Endothelial cell of umbilical vein (primary cell): ENCODE measurements around the gene GNB1. TPM values are rescaled to one million over a fixed set of nuclear protein-coding genes. Genes with fewer than 3 reads are reported as not detected.

Source experiments
- BruUV-seq: library from RNA; stranded (reverse); fragments of 400-500 nt; replicated peaks from 2 replicates; lab custom pipeline; 2021; lab: Mats Ljungman, UMichigan
- CTCF ChIA-PET: fragments of 300-600, 350-600 bp; sonication (Branson Sonifier 250); formaldehyde crosslinking; loops from one replicate; lab custom pipeline; 2021; ENCODE audit warnings: antibody characterized with exemption, inconsistent platforms; lab: Charles Lee
- POLR2A ChIA-PET: fragments of 300-600, 350-600 bp; sonication (Branson Sonifier 250); formaldehyde crosslinking; loops from one replicate; lab custom pipeline; 2021; ENCODE audit warnings: antibody characterized with exemption, inconsistent platforms; lab: Charles Lee
- DNase-seq: peaks from one replicate; pipeline ENCODE4 v3.0.0-alpha.2; 2011; ENCODE audit warnings: low read depth, low spot score
- FAIRE-seq: peaks from 2 replicates; lab custom pipeline; 2011; peaks lifted over from hg19 to GRCh38; lab: Jason Lieb, UNC
- H2AFZ ChIP-seq: 2 replicates; pipeline ENCODE4 v1.6.0; 2012; ENCODE audit warnings: low read depth, low read length, control low read depth, inconsistent platforms
- H3K27ac ChIP-seq: 2 replicates; pipeline ENCODE4 v1.5.1; 2011; ENCODE audit warnings: low read depth, mild to moderate bottlenecking, control low read depth, low read length, moderate library complexity; ENCODE audit not compliant: insufficient read depth
- H3K27me3 ChIP-seq, 2 experiments: 2 replicates each; pipeline versions ENCODE4 v1.6.0 to v1.6.1; 2011; ENCODE audit warnings: low read length in 2 of 2, mixed read lengths in 1 of 2; ENCODE audit not compliant: control insufficient read depth in 2 of 2, insufficient read depth in 2 of 2
- H3K36me3 ChIP-seq, 2 experiments: 2 replicates in 1 of 2; 3 replicates in 1 of 2; pipeline ENCODE4 v1.5.1; 2011; ENCODE audit warnings: low read length in 2 of 2, mild to moderate bottlenecking in 1 of 2, moderate library complexity in 1 of 2; ENCODE audit not compliant: control insufficient read depth in 2 of 2, insufficient read depth in 2 of 2; ENCODE audit errors: extremely low read depth in 1 of 2
- H3K4me1 ChIP-seq: 3 replicates; pipeline ENCODE4 v1.5.1; 2011; ENCODE audit warnings: mild to moderate bottlenecking, low read length; ENCODE audit not compliant: control insufficient read depth, insufficient read depth; ENCODE audit errors: extremely low read depth
- H3K4me2 ChIP-seq: 2 replicates; pipeline ENCODE4 v1.6.1; 2011; ENCODE audit warnings: low read length, control low read depth, mixed read lengths; ENCODE audit not compliant: insufficient read depth
- H3K4me3 ChIP-seq, 3 experiments: fragments of 200-600 bp in 1 of 3; sonication (generic), shearing (Covaris generic) in 1 of 3; replicated peaks in 1 of 3; 2 replicates each; pipeline ENCODE4 v1.5.1; 2011 to 2016; ENCODE audit warnings: control low read depth in 3 of 3, low read length in 3 of 3, mild to moderate bottlenecking in 2 of 3, inconsistent platforms in 1 of 3, low read depth in 1 of 3, moderate library complexity in 1 of 3; ENCODE audit not compliant: insufficient read depth in 1 of 3
- H3K79me2 ChIP-seq: 2 replicates; pipeline ENCODE4 v1.6.0; 2012; ENCODE audit warnings: low read length, inconsistent platforms; ENCODE audit not compliant: control insufficient read depth, insufficient read depth
- H3K9ac ChIP-seq: replicated peaks from 2 replicates; pipeline ENCODE3; 2011; ENCODE audit warnings: low read length, control low read depth; ENCODE audit not compliant: insufficient read depth; ENCODE audit errors: extremely low read depth
- H3K9me1 ChIP-seq: replicated peaks from 3 replicates; pipeline ENCODE4 v1.6.0; 2011; ENCODE audit warnings: mild to moderate bottlenecking, low read length; ENCODE audit not compliant: control insufficient read depth, insufficient read depth; ENCODE audit errors: extremely low read depth
- H3K9me3 ChIP-seq: replicated peaks from 2 replicates; pipeline ENCODE4 v1.5.1; 2012; ENCODE audit warnings: low read length, inconsistent platforms; ENCODE audit not compliant: control insufficient read depth, insufficient read depth
- H4K20me1 ChIP-seq: replicated peaks from 2 replicates; pipeline ENCODE3; 2011; ENCODE audit warnings: mild to moderate bottlenecking, low read length; ENCODE audit not compliant: control insufficient read depth, insufficient read depth; ENCODE audit errors: extremely low read depth
- CTCF ChIP-seq, 2 donors: IDR thresholded peaks; 1 replicate in 1 of 2; 2 replicates in 1 of 2; pipeline ENCODE4 v1.5.1; 2011; ENCODE audit warnings: low read length in 2 of 2, mild to moderate bottlenecking in 2 of 2, moderate library complexity in 2 of 2, control low read depth in 1 of 2, inconsistent platforms in 1 of 2, low read depth in 1 of 2; ENCODE audit not compliant: insufficient read depth in 1 of 2; ENCODE audit errors: extremely low read depth in 1 of 2
- GATA2 ChIP-seq: IDR thresholded peaks from 2 replicates; pipeline ENCODE4 v1.7.0; 2011; ENCODE audit warnings: low read depth, mild to moderate bottlenecking, moderate library complexity, mixed read lengths, low read length; ENCODE audit not compliant: insufficient read length, insufficient read depth
- MAX ChIP-seq: IDR thresholded peaks from 2 replicates; pipeline ENCODE4 v1.6.1; 2011; ENCODE audit not compliant: insufficient read depth, insufficient read length
- dilution Hi-C: fragments of 300-500 bp; cut with MboI; formaldehyde crosslinking; loops from one replicate; pipeline ENCODE4 v1.15.0; 2019; ENCODE audit warnings: low sequenced_read_pairs; ENCODE audit not compliant: extremely low pct_ligation_motif_present
- intact Hi-C: fragments of 100-400 bp; cut with micrococcal nuclease; formaldehyde crosslinking; loops from one replicate; pipeline ENCODE4 v1.10.0; 2022
- polyA plus RNA-seq, 4 experiments: library from polyadenylated mRNA; depleted of rRNA in 3 of 4; stranded (reverse) in 3 of 4; unstranded in 1 of 4; fragments of >200 nt; gene quantifications; 2 replicates each; pipeline versions ENCODE4 v1.2.1 to v1.2.3, GENCODE V29; 2011 to 2012; ENCODE audit warnings: missing spikeins in 1 of 4
- total RNA-seq: library from RNA; stranded (reverse); gene quantifications from 2 replicates; pipeline ENCODE4 v1.2.3, GENCODE V29; 2021

Gene GNB1
- total and polyA plus RNA-seq, 2 donors (not counting 3 experiments of a cell fraction or from before 2014, with no cell fraction given): 501 to 529 TPM

- dilution Hi-C loops: no loop called here
- no peak for DNase-seq
- Histone ChIP-seq H3K27me3 (no peaks in the 10 kb centered on the region), H3K4me3 (no peak overlapping the region), H3K9me3 (no peaks in the 10 kb centered on the region), H3K36me3 (peaks cover 31 to 70% of the 10 kb centered on the region in 2 experiments), H3K9me1 (no peaks in the 10 kb centered on the region), H3K4me2 (no peak overlapping the region), H3K27ac (no peak overlapping the region), H3K79me2 (peaks cover 15% of the 10 kb centered on the region), H3K9ac (no peak overlapping the region), H2AFZ (no peak overlapping the region), H3K4me1 (no peaks in the 10 kb centered on the region), H4K20me1 (peaks cover 3% of the 10 kb centered on the region)
- CTCF ChIA-PET: interaction anchor here (0.6 to 2.4 kb wide), 5 partner anchors 12 to 117 kb away, joined by 3 to 28 read pairs (median 4); no protein-coding TSS in a partner anchor
- FAIRE-seq: no peak
- TF ChIP-seq CTCF (IDR thresholded peaks at IDR 0.05; ENCODE audit: extremely low read depth in 1 of 2, insufficient read depth in 1 of 2, low read depth in 1 of 2, low read length in 2 of 2) (peak; percentile 16 to 44), GATA2 (no peak), MAX (no peak)
- intact Hi-C loops: loop anchor here (1.0 kb wide), 1 partner anchor 117 kb away; no protein-coding TSS in a partner anchor
- POLR2A ChIA-PET: no interaction called here
- BruUV-seq: no TSS peak
Measured at GRCh38 chr1:1788646-1789431, 102.0 kb downstream of the GNB1 start.
